GM18498 (cell line): ENCODE results near the gene BDP1.
"Not testable (repeated sequence)": the region's sequence is repeated elsewhere in the genome, so short reads cannot be mapped to it uniquely, and the experiment has no call there.

Source experiments
- ATAC-seq: cut with Tn5 transposase; IDR thresholded peaks from one replicate; pipeline ENCODE4 v1.9.1; 2021; ENCODE audit warnings: mild to moderate bottlenecking, moderate library complexity; ENCODE audit not compliant: unreplicated experiment

The BDP1 gene

GRCh38 chr5:71569748-71570509, 114.5 kb downstream of the BDP1 start:
- no peak for ATAC-seq

GRCh38 chr5:71571811-71572210, 116.4 kb downstream of the BDP1 start:
- not testable (repeated sequence) for ATAC-seq

GRCh38 chr5:71573591-71573990, 118.1 kb downstream of the BDP1 start:
- ATAC-seq = no peak

- ATAC-seq = not testable (repeated sequence)
These were observed 120.1 kb downstream of the BDP1 start for GRCh38 chr5:71575588-71575987.

- no peak for ATAC-seq
These were observed 120.8 kb downstream of the BDP1 start for GRCh38 chr5:71576241-71576640.

GRCh38 chr5:71577839-71578238, 122.4 kb downstream of the BDP1 start:
- not testable (repeated sequence) for ATAC-seq

GRCh38 chr5:71582945-71583584, 127.6 kb downstream of the BDP1 start:
- ATAC-seq = no peak

GRCh38 chr5:71586052-71586940, 130.8 kb downstream of the BDP1 start:
- ATAC-seq = peak; percentile 6

- peak; percentile 98 for ATAC-seq
These were observed 131.7 kb downstream of the BDP1 start, which contains the start of gene MCCC2 for GRCh38 chr5:71586941-71587765. TSS of gene MCCC2 (plus strand) at chr5:71587340. CDS start at chr5:71587426, 86 bp downstream.

- peak; percentile 13 for ATAC-seq
These were observed 132.5 kb downstream of the BDP1 start for GRCh38 chr5:71587766-71588532.

- no peak for ATAC-seq
These were observed 133.1 kb downstream of the BDP1 start for GRCh38 chr5:71588533-71588885.

GRCh38 chr5:71589903-71590302, 134.5 kb downstream of the BDP1 start:
- peak; percentile 18 for ATAC-seq

GRCh38 chr5:71591100-71591499, 135.6 kb downstream of the BDP1 start:
- no peak for ATAC-seq

- ATAC-seq = no peak
These were observed 140.7 kb downstream of the BDP1 start for GRCh38 chr5:71596169-71596568.

GRCh38 chr5:71597001-71597400, 141.6 kb downstream of the BDP1 start:
- no peak for ATAC-seq

- ATAC-seq = no peak
These were observed 145.3 kb downstream of the BDP1 start for GRCh38 chr5:71600783-71601182.

- ATAC-seq = peak; percentile 94
These were observed 146.0 kb downstream of the BDP1 start for GRCh38 chr5:71601222-71602026.

- not testable (repeated sequence) for ATAC-seq
These were observed 154.5 kb downstream of the BDP1 start for GRCh38 chr5:71609916-71610315.

- no peak for ATAC-seq
These were observed 160.4 kb downstream of the BDP1 start for GRCh38 chr5:71615809-71616208.
